ENCODE data around the gene PLCB1.

DNA sequence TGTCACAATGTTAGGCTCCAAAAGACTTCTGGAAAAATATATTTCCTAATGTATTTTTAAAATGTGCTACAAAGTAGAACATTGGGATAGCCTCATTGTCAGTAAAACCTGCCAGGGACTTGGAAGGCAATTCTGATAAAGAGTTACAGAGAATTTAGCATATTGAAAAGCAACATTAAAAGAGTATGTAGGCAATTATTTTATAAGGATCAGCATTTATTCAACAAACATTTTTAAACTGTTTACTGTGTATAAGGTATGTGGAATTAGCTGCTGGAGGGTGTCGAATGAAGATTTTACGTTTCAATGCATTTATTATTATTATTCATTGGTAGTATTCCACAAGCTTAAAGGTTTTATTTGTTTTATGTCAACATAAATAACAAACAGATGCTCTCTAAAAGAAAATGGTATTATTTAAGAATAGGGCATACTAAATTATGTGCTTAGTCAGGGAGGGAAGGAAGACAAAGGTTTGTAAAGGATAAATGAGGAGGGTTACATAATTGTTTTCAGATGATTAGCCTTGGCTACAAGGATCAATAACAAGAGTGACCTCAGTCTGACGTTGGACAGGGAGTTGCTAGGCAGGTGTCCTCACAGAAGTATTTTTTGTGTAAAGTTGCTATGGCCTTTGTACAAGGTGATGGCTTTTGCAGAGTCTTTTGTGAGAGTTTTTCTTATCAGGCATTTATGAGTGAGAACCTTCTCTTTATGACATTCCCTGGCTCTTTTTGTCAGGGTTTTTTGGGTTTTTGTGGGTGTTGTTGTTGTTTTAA, 623.5 kb downstream of the PLCB1 start:
- TF ChIP-seq, protein P1, sequence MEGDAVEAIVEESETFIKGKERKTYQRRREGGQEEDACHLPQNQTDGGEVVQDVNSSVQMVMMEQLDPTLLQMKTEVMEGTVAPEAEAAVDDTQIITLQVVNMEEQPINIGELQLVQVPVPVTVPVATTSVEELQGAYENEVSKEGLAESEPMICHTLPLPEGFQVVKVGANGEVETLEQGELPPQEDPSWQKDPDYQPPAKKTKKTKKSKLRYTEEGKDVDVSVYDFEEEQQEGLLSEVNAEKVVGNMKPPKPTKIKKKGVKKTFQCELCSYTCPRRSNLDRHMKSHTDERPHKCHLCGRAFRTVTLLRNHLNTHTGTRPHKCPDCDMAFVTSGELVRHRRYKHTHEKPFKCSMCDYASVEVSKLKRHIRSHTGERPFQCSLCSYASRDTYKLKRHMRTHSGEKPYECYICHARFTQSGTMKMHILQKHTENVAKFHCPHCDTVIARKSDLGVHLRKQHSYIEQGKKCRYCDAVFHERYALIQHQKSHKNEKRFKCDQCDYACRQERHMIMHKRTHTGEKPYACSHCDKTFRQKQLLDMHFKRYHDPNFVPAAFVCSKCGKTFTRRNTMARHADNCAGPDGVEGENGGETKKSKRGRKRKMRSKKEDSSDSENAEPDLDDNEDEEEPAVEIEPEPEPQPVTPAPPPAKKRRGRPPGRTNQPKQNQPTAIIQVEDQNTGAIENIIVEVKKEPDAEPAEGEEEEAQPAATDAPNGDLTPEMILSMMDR (IDR thresholded peaks at IDR 0.05): no peak
- TF ChIP-seq POLR2A (IDR thresholded peaks at IDR 0.05): no peak

Data from Peyer's patch (tissue), 4 donors.